Bronchial epithelial cell (primary cell): ENCODE data around the gene RAB5IF. TPM values are rescaled to one million over a fixed set of nuclear protein-coding genes. Genes with fewer than 3 reads are reported as not detected.

Experiments used
- DNase-seq: peaks from one replicate; pipeline ENCODE4 v3.0.0-alpha.2; 2010; ENCODE audit warnings: low read depth
- FAIRE-seq: peaks from 2 replicates; lab custom pipeline; 2011; peaks lifted over from hg19 to GRCh38; lab: Jason Lieb, UNC
- H3K27me3 ChIP-seq: 2 replicates; pipeline ENCODE4 v1.5.1; 2011; ENCODE audit warnings: low read length; ENCODE audit not compliant: control insufficient read depth, insufficient read depth
- H3K36me3 ChIP-seq: 2 replicates; pipeline ENCODE4 v1.5.1; 2011; ENCODE audit warnings: low read length; ENCODE audit not compliant: control insufficient read depth, insufficient read depth
- H3K4me3 ChIP-seq: 2 replicates; pipeline ENCODE4 v1.5.1; 2011; ENCODE audit warnings: mild to moderate bottlenecking, low read depth, low read length, control low read depth
- total RNA-seq: library from RNA; depleted of rRNA; stranded (reverse); fragments of >200 nt; gene quantifications from 2 replicates; pipeline ENCODE4 v1.2.1, GENCODE V29; 2014
- TF ChIP-seq, protein P1 (sequence below): IDR thresholded peaks from 2 replicates; pipeline ENCODE4 v1.5.1; 2011; ENCODE audit warnings: mild to moderate bottlenecking, moderate library complexity, low read length, control low read depth, inconsistent platforms; ENCODE audit not compliant: insufficient read depth, severe bottlenecking

The RAB5IF gene
- total RNA-seq, 1 donor from 2014 or later: 120 TPM

- H3K27me3 ChIP-seq: no peaks in the 10 kb centered on the region
- DNase-seq (no peak), FAIRE-seq (no peak)
- TF ChIP-seq, protein P1, sequence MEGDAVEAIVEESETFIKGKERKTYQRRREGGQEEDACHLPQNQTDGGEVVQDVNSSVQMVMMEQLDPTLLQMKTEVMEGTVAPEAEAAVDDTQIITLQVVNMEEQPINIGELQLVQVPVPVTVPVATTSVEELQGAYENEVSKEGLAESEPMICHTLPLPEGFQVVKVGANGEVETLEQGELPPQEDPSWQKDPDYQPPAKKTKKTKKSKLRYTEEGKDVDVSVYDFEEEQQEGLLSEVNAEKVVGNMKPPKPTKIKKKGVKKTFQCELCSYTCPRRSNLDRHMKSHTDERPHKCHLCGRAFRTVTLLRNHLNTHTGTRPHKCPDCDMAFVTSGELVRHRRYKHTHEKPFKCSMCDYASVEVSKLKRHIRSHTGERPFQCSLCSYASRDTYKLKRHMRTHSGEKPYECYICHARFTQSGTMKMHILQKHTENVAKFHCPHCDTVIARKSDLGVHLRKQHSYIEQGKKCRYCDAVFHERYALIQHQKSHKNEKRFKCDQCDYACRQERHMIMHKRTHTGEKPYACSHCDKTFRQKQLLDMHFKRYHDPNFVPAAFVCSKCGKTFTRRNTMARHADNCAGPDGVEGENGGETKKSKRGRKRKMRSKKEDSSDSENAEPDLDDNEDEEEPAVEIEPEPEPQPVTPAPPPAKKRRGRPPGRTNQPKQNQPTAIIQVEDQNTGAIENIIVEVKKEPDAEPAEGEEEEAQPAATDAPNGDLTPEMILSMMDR: no peak
- peaks cover 9% of the 10 kb centered on the region for H3K36me3 ChIP-seq
- H3K4me3 ChIP-seq: no peak overlapping the region
Observed at GRCh38 chr20:36582821-36583220, 22.8 kb upstream of the RAB5IF start.

DNA sequence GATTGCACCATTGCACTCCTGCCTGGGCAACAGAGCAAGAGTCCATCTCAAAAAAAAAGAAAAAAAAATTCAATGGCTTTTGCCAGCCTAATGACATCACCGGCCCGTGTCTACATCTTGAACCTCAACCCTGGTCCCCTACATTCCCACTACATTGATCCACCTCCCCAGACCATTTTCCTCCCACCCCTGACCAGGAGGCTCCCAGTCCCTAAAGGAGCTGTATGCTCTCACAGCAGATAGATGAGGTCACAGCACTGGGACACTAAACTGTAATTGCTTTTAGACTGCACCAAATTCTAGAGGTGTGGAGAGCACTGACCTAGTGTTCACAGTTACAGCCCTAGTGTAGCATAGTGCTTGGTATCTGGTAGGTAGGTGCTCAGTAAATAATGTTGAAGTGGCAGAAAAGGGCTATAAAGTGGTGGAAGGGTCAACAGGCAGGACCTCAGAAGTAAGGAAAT, 21.5 kb upstream of the RAB5IF start:
- Histone ChIP-seq H3K27me3 (no peaks in the 10 kb centered on the region), H3K4me3 (no peak overlapping the region), H3K36me3 (peaks cover 9% of the 10 kb centered on the region)
- TF ChIP-seq, protein P1: no peak
- FAIRE-seq (no peak), DNase-seq (no peak)

GRCh38 chr20:36585410-36586125, 20.0 kb upstream of the RAB5IF start:
- no peaks in the 10 kb centered on the region for H3K27me3 ChIP-seq
- TF ChIP-seq, protein P1: no peak
- FAIRE-seq (no peak), DNase-seq (peak; percentile 90)
- no peak overlapping the region for H3K4me3 ChIP-seq
- H3K36me3 ChIP-seq: peaks cover 3% of the 10 kb centered on the region

DNA sequence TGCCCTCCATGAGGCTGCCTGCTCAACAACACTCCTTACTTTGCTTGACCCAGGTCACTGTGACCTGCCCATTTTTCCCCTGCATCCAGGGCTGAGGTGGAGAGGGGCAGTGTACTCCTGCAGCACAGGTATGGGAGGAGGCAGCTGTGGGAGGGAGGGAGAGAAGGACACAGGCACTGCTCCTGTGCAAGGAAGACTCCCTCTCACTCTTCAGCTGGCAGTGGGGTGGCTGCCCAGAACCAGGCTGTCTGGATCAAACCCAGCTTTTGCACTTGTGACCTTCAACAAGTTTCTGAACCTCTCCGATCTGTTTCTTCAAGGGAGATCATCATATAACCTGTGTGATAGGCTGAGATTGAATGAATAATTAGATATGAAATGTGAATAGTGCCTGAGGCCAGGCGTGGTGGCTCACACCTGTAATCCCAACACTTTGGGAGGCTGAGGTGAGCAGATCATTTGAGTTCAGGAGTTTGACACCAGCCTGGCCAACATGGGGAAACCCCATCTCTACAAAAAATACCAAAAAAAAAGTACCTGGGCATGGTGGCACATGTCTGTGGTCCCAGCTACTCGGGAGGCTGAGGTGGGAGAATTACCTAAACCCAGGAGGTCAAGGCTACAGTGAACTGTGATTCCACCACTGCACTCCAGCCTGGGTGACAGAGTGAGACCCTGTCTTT, 18.1 kb upstream of the RAB5IF start:
- Histone ChIP-seq H3K27me3 (no peaks in the 10 kb centered on the region), H3K4me3 (no peak overlapping the region), H3K36me3 (peaks cover 1% of the 10 kb centered on the region)
- DNase-seq (no peak), FAIRE-seq (no peak)
- TF ChIP-seq, protein P1: no peak

GRCh38 chr20:36591281-36591680, 14.3 kb upstream of the RAB5IF start:
- Histone ChIP-seq H3K27me3 (no peaks in the 10 kb centered on the region), H3K36me3 (peaks cover 2% of the 10 kb centered on the region), H3K4me3 (no peak overlapping the region)
- FAIRE-seq (no peak), DNase-seq (no peak)
- TF ChIP-seq, protein P1: no peak
